KMS-11 (cell line): ENCODE measurements around the gene DNMT1.

ENCODE experiments used
- H2AFZ ChIP-seq: fragments of 200-600 bp; sonication (generic); 2 replicates; pipeline ENCODE4 v1.6.1; 2016; ENCODE audit warnings: antibody characterized with exemption, mixed run types, low read depth
- H3K27ac ChIP-seq: fragments of 200-600 bp; sonication (generic); 2 replicates; pipeline ENCODE4 v1.6.1; 2016; ENCODE audit warnings: mild to moderate bottlenecking, mixed run types
- H3K27me3 ChIP-seq: fragments of 200-600 bp; sonication (generic); 2 replicates; pipeline ENCODE4 v1.6.1; 2017; ENCODE audit warnings: mild to moderate bottlenecking, low read depth, mixed run types, moderate library complexity; ENCODE audit not compliant: insufficient read depth
- H3K36me3 ChIP-seq: fragments of 200-600 bp; sonication (generic); 2 replicates; pipeline ENCODE4 v1.6.1; 2017; ENCODE audit warnings: mild to moderate bottlenecking, mixed run types; ENCODE audit not compliant: insufficient read depth
- H3K4me1 ChIP-seq: fragments of 200-600 bp; sonication (generic); 2 replicates; pipeline ENCODE4 v1.6.1; 2016; ENCODE audit warnings: mild to moderate bottlenecking, low read depth, mixed run types; ENCODE audit not compliant: poor library complexity, severe bottlenecking
- H3K4me2 ChIP-seq: fragments of 200-600 bp; sonication (generic); 2 replicates; pipeline ENCODE4 v1.7.0; 2016; ENCODE audit warnings: mild to moderate bottlenecking, mixed run types
- H3K4me3 ChIP-seq: fragments of 200-600 bp; sonication (generic); IDR thresholded peaks from 2 replicates; pipeline ENCODE4 v1.6.1; 2017; ENCODE audit warnings: low read depth, low read length, mixed read lengths; ENCODE audit not compliant: insufficient read depth
- H3K79me2 ChIP-seq: fragments of 200-600 bp; sonication (generic); 2 replicates; pipeline ENCODE4 v1.6.1; 2016; ENCODE audit warnings: low read depth, mixed run types; ENCODE audit not compliant: insufficient read depth
- H3K9ac ChIP-seq: fragments of 200-600 bp; sonication (generic); 2 replicates; pipeline ENCODE4 v1.6.1; 2016; ENCODE audit warnings: mild to moderate bottlenecking, mixed run types
- H4K20me1 ChIP-seq: fragments of 200-600 bp; sonication (generic); 2 replicates; pipeline ENCODE4 v1.6.1; 2016; ENCODE audit warnings: mild to moderate bottlenecking, mixed run types; ENCODE audit not compliant: insufficient read depth
- CTCF ChIP-seq: fragments of 200-600 bp; sonication (generic); conservative IDR thresholded peaks from 2 replicates; pipeline ENCODE4 v1.6.1; 2017; ENCODE audit warnings: low read depth, mild to moderate bottlenecking, antibody characterized with exemption, low read length, moderate library complexity, mixed read lengths

The DNMT1 gene

GRCh38 chr19:10110972-10111317 is 83.8 kb downstream of the DNMT1 start:
- Histone ChIP-seq H2AFZ (no peak overlapping the region), H3K79me2 (peaks cover 39% of the 10 kb centered on the region), H3K4me3 (no peak overlapping the region), H4K20me1 (no peaks in the 10 kb centered on the region), H3K27me3 (no peaks in the 10 kb centered on the region), H3K27ac (no peak overlapping the region; the same call in 1 of the 2 replicates), H3K36me3 (peaks cover 20% of the 10 kb centered on the region; the same call in 1 of the 2 replicates), H3K9ac (no peak overlapping the region), H3K4me2 (peak overlapping the region; percentile 40; the same call in 1 of the 2 replicates), H3K4me1 (peaks cover 67% of the 10 kb centered on the region)
- no peak for TF ChIP-seq CTCF

- Histone ChIP-seq H2AFZ (no peak overlapping the region), H4K20me1 (no peaks in the 10 kb centered on the region), H3K27ac (no peak overlapping the region), H3K9ac (no peak overlapping the region), H3K4me2 (no peak overlapping the region), H3K79me2 (peaks cover 39% of the 10 kb centered on the region), H3K36me3 (peaks cover 20% of the 10 kb centered on the region; the same call in 1 of the 2 replicates), H3K4me3 (no peak overlapping the region), H3K4me1 (peaks cover 70% of the 10 kb centered on the region), H3K27me3 (no peaks in the 10 kb centered on the region)
- no peak for TF ChIP-seq CTCF
These were observed 84.4 kb downstream of the DNMT1 start for GRCh38 chr19:10110076-10110971.

GRCh38 chr19:10109528-10109927 is 85.2 kb downstream of the DNMT1 start:
- Histone ChIP-seq H3K4me3 (no peak overlapping the region), H3K4me2 (no peak overlapping the region), H3K36me3 (peaks cover 20% of the 10 kb centered on the region; the same call in 1 of the 2 replicates), H3K27ac (no peak overlapping the region), H2AFZ (no peak overlapping the region), H3K9ac (no peak overlapping the region), H3K4me1 (peaks cover 70% of the 10 kb centered on the region), H3K27me3 (no peaks in the 10 kb centered on the region), H3K79me2 (peaks cover 39% of the 10 kb centered on the region), H4K20me1 (no peaks in the 10 kb centered on the region)
- no peak for TF ChIP-seq CTCF

- Histone ChIP-seq H3K27ac (no peak overlapping the region), H3K79me2 (peaks cover 39% of the 10 kb centered on the region), H3K4me2 (peak overlapping the region; percentile 93), H3K36me3 (peaks cover 20% of the 10 kb centered on the region; the same call in 1 of the 2 replicates), H2AFZ (no peak overlapping the region), H4K20me1 (no peaks in the 10 kb centered on the region), H3K27me3 (no peaks in the 10 kb centered on the region), H3K4me3 (no peak overlapping the region), H3K9ac (no peak overlapping the region; the same call in 1 of the 2 replicates), H3K4me1 (peaks cover 63% of the 10 kb centered on the region)
- TF ChIP-seq CTCF = no peak
These were observed 86.9 kb downstream of the DNMT1 start for GRCh38 chr19:10107817-10108367.
